Karpas-422 (cell line): ENCODE data around the gene SRP19. TPM values are rescaled to one million over a fixed set of nuclear protein-coding genes. Genes with fewer than 3 reads are reported as not detected.

Experiments used
- DNase-seq: peaks from one replicate; pipeline ENCODE4 v3.0.0-alpha.2; 2015
- H2AFZ ChIP-seq: fragments of 200-600 bp; sonication (generic); 2 replicates; pipeline ENCODE4 v1.6.1; 2014; ENCODE audit warnings: antibody characterized with exemption, low read length, mixed read lengths
- H3K27ac ChIP-seq: fragments of 200-600 bp; sonication (generic); 2 replicates; pipeline ENCODE4 v1.5.1; 2014; ENCODE audit warnings: mild to moderate bottlenecking, low read length, moderate library complexity
- H3K27me3 ChIP-seq: fragments of 200-600 bp; sonication (generic); 2 replicates; pipeline ENCODE4 v1.6.1; 2014; ENCODE audit warnings: low read length, mixed read lengths
- H3K36me3 ChIP-seq: fragments of 200-600 bp; sonication (generic); 2 replicates; pipeline ENCODE4 v1.6.1; 2014; ENCODE audit warnings: low read length, mixed read lengths; ENCODE audit not compliant: insufficient read depth
- H3K4me1 ChIP-seq: fragments of 200-600 bp; sonication (generic); 2 replicates; pipeline ENCODE4 v1.6.1; 2014; ENCODE audit warnings: mild to moderate bottlenecking, low read length, mixed read lengths
- H3K4me2 ChIP-seq: fragments of 200-600 bp; sonication (generic); 2 replicates; pipeline ENCODE4 v1.6.1; 2014; ENCODE audit warnings: low read length, low read depth, mild to moderate bottlenecking; ENCODE audit not compliant: poor library complexity, severe bottlenecking
- H3K4me3 ChIP-seq: fragments of 200-600 bp; sonication (generic); 2 replicates; pipeline ENCODE4 v1.5.1; 2014; ENCODE audit warnings: mild to moderate bottlenecking, antibody characterized with exemption, low read length, mixed read lengths
- H3K79me2 ChIP-seq: fragments of 200-600 bp; sonication (generic); 2 replicates; pipeline ENCODE4 v1.6.1; 2014; ENCODE audit warnings: mild to moderate bottlenecking, low read length, mixed read lengths
- H3K9ac ChIP-seq: fragments of 200-600 bp; sonication (generic); 2 replicates; pipeline ENCODE4 v1.6.0; 2014; ENCODE audit warnings: low read length
- H3K9me2 ChIP-seq: fragments of 200-600 bp; sonication (generic), shearing (Covaris generic); replicated peaks from 2 replicates; pipeline ENCODE4 v1.6.0; 2014; ENCODE audit warnings: mild to moderate bottlenecking, low read length, moderate library complexity; ENCODE audit not compliant: insufficient read depth
- H3K9me3 ChIP-seq: fragments of 300-700, 200-600 bp; sonication (generic); 2 replicates; pipeline ENCODE4 v1.6.1; 2014; ENCODE audit warnings: low read length, mixed read lengths
- H4K20me1 ChIP-seq: fragments of 200-600 bp; sonication (generic); 2 replicates; pipeline ENCODE4 v1.6.1; 2014; ENCODE audit warnings: mild to moderate bottlenecking, antibody characterized with exemption, low read length, low read depth; ENCODE audit not compliant: insufficient read depth
- total RNA-seq: library from RNA; depleted of rRNA; stranded (reverse); fragments of >200 nt; shearing (Covaris generic); gene quantifications from 2 replicates; pipeline ENCODE4 v1.2.3, GENCODE V29; 2014; ENCODE audit warnings: low replicate concordance

SRP19 gene
- total RNA-seq, 1 experiment from 2014 or later, result 72.7 TPM

DNA sequence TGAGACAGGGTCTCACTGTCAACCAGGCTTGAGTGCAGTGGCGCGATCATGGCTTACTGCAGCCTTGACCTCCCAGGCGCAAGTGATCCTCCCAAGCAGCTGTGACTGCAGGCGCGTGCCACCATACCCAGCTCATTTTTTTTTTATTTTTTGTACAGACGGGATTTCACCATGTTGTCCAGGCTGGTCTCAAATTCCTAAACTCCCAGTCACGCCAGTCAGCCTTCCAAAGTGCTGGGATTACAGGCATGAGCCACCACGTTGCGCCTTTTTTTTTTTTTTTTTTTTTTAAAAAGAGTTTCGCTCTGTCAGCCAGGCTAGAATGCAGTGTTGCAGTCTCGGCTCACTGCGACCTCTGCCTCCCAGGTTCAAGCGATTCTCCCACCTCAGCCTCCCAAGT, 27.1 kb upstream of the SRP19 start:
- Histone ChIP-seq H3K36me3 (peaks cover 69% of the 10 kb centered on the region), H3K4me1 (no peaks in the 10 kb centered on the region), H3K79me2 (peaks cover 17% of the 10 kb centered on the region; the same call in 1 of the 2 replicates), H3K4me2 (no peak overlapping the region), H3K9ac (no peak overlapping the region), H3K9me2 (no peaks in the 10 kb centered on the region), H2AFZ (no peak overlapping the region), H3K9me3 (no peaks in the 10 kb centered on the region), H3K27me3 (no peaks in the 10 kb centered on the region), H4K20me1 (no peaks in the 10 kb centered on the region), H3K27ac (no peak overlapping the region), H3K4me3 (no peak overlapping the region)
- DNase-seq, result no peak

DNA sequence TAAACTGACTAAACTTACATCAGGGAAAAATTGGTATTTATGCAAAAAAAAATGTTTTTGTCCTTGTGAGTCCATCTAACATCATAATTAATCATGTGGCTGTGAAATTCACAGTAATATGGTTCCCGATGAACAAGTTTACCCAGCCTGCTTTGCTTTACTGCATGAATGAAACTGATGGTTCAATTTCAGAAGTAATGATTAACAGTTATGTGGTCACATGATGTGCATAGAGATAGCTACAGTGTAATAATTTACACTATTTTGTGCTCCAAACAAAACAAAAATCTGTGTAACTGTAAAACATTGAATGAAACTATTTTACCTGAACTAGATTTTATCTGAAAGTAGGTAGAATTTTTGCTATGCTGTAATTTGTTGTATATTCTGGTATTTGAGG, 16.6 kb upstream of the SRP19 start:
- Histone ChIP-seq H4K20me1 (no peaks in the 10 kb centered on the region), H3K4me2 (no peak overlapping the region), H3K36me3 (peaks cover 32% of the 10 kb centered on the region; the same call in 1 of the 2 replicates), H3K4me1 (peaks cover 62% of the 10 kb centered on the region), H3K27me3 (no peaks in the 10 kb centered on the region), H3K79me2 (no peaks in the 10 kb centered on the region; the same call in 1 of the 2 replicates), H3K27ac (peak overlapping the region; percentile 78), H3K9me2 (no peaks in the 10 kb centered on the region), H2AFZ (no peak overlapping the region), H3K9ac (no peak overlapping the region), H3K4me3 (no peak overlapping the region), H3K9me3 (no peaks in the 10 kb centered on the region)
- no peak for DNase-seq

DNA sequence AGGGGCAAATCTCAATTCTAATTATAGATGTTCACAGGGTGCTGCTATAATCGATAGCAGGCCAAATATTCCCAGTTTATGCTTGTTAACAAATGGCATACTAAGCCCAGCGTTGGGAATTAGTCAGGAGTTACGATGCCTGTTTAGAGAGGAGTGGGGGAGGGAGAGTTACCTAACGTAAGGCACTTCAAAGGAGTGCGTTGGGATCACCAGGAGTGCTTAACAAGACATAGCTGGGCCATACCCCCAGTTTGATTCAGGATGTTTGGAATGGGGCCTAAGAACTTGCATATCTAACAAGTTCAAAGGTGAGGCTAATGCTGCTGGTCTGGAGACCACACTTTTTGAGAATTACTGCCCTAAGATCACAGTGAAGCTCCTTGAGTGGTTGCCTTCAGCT, 14.5 kb upstream of the SRP19 start:
- no peaks in the 10 kb centered on the region for H3K9me2 ChIP-seq
- peaks cover 67% of the 10 kb centered on the region for H3K4me1 ChIP-seq

DNA sequence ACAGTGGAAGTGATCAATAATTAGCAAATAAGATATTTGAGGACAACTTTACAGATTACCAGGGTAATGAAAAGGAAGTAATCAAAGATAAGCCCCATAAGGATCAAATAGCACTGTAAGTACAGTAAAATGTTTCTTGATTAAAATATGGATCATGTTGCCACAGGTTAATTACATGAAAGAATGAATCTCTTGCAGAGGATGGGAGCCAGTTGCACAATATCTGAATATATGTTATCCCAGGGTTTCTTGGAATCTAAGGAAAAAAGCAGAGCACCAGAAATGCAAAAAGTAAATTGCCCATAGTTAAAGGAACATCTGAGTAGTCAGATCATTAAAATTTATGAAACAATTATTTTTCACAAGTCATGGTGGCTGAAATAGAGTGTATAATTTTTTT, 13.8 kb upstream of the SRP19 start:
- Histone ChIP-seq H3K9me2 (no peaks in the 10 kb centered on the region), H3K4me3 (no peak overlapping the region), H3K79me2 (no peaks in the 10 kb centered on the region), H3K4me1 (peaks cover 67% of the 10 kb centered on the region), H2AFZ (no peak overlapping the region), H3K36me3 (peaks cover 15% of the 10 kb centered on the region; the same call in 1 of the 2 replicates), H3K9me3 (no peaks in the 10 kb centered on the region), H4K20me1 (no peaks in the 10 kb centered on the region), H3K4me2 (peak overlapping the region; percentile 49), H3K9ac (0 out of 2 replicates have a peak overlapping the region, but pooled peaks have one; percentile 4), H3K27me3 (no peaks in the 10 kb centered on the region), H3K27ac (peak overlapping the region; percentile 78)
- no peak for DNase-seq

More for the DNA sequence above, 14.5 kb upstream of the SRP19 start:
- Histone ChIP-seq H3K4me3 (no peak overlapping the region), H3K27ac (peak overlapping the region; percentile 78), H3K36me3 (peaks cover 20% of the 10 kb centered on the region; the same call in 1 of the 2 replicates), H2AFZ (no peak overlapping the region), H3K79me2 (no peaks in the 10 kb centered on the region), H4K20me1 (no peaks in the 10 kb centered on the region), H3K4me2 (peak overlapping the region; percentile 49), H3K9me3 (no peaks in the 10 kb centered on the region), H3K9ac (peak overlapping the region; percentile 4; the same call in 1 of the 2 replicates), H3K27me3 (no peaks in the 10 kb centered on the region)
- DNase-seq, result no peak

DNA sequence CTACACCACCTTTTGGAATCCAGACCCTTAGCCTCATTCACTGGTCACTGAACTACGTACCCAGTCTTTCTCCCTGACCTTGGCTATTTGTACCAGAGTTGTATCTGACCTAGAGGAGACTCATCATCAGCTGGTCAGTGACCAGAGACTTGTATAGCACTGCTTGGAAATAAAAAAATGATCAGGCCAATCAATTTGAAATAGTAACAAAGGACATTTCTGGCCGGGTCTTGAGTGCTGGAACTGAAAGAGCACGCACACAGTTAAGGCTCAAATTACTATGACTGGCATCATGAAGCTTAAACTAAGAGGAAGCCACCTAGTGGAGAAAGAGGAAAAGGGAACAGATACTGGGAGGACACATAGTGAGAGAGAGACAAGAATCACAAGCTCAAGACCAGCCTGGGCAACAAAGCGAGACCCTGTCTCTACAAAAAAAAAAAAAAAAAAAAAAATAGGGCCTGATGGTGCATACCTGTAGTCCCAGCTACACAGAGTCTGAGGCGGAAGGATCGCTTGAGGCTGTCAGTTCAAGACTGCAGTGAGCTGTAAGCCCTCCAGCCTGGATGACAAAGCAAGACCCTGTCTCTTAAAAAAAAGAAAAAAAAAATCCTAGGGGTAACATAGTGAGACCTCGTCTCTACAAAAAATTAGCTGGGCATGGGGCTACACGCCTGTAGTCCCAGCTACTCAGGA, 12.8 kb upstream of the SRP19 start:
- Histone ChIP-seq H3K4me2 (peak overlapping the region; percentile 49), H3K27me3 (no peaks in the 10 kb centered on the region), H2AFZ (no peak overlapping the region), H3K9me2 (no peaks in the 10 kb centered on the region), H3K36me3 (peaks cover 6% of the 10 kb centered on the region; the same call in 1 of the 2 replicates), H4K20me1 (no peaks in the 10 kb centered on the region), H3K4me3 (peak overlapping the region; percentile 31; the same call in 1 of the 2 replicates), H3K27ac (peak overlapping the region; percentile 78), H3K4me1 (peaks cover 63% of the 10 kb centered on the region), H3K79me2 (no peaks in the 10 kb centered on the region), H3K9me3 (no peaks in the 10 kb centered on the region), H3K9ac (0 out of 2 replicates have a peak overlapping the region, but pooled peaks have one; percentile 18)
- DNase-seq, result peak; percentile 94

DNA sequence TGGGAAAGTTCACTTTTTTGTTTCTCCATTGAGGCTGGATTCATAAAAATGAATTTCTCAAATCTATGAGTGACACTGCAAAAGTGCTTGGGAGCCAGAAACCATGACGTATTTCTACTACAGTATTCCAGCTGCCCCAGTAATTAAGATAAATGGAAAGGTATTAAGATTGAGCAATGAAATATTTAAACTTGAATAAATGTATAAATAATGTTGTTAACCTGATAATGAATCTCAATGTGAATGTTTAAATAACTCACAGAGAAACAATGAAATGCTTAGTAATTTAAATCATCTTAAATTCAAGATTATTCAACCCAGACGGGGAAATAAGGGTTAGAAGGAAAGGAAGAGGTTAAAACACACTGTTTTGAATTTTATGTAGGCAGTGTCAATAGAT, 11.2 kb upstream of the SRP19 start:
- H3K36me3 ChIP-seq, result no peaks in the 10 kb centered on the region
- H3K27me3 ChIP-seq, result no peaks in the 10 kb centered on the region
- H3K4me1 ChIP-seq, result peaks cover 46% of the 10 kb centered on the region
- H3K79me2 ChIP-seq, result no peaks in the 10 kb centered on the region
- H3K4me2 ChIP-seq, result no peak overlapping the region
- no peak overlapping the region for H3K9ac ChIP-seq
- peaks cover 7% of the 10 kb centered on the region for H3K9me3 ChIP-seq
- peak overlapping the region; percentile 17; the same call in 1 of the 2 replicates for H3K27ac ChIP-seq
- H3K4me3 ChIP-seq, result no peak overlapping the region
- no peaks in the 10 kb centered on the region for H4K20me1 ChIP-seq
- no peak overlapping the region for H2AFZ ChIP-seq
- H3K9me2 ChIP-seq, result no peaks in the 10 kb centered on the region
- no peak for DNase-seq

DNA sequence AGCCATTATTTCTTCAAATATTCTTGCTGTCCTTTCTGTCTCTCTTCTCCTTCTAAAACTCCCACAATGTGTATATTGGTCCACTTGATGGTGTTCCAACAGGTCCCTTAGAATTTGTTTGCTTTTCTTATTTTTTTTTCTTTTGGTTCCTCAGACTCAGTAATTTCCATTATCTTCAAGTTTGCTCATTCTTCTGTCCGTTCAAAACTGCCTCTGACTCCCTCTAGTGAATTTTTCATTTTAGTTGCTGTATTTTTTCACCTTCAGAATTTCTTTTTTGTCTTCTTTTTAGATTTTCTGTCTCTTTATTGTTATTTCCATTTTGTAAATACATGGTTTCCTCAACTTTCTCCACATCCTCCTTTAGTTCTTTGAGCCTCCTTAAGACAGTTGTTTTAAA, 6.4 kb upstream of the SRP19 start:
- no peak overlapping the region for H3K4me2 ChIP-seq
- no peak overlapping the region for H3K9ac ChIP-seq
- H3K4me3 ChIP-seq, result no peak overlapping the region

DNA sequence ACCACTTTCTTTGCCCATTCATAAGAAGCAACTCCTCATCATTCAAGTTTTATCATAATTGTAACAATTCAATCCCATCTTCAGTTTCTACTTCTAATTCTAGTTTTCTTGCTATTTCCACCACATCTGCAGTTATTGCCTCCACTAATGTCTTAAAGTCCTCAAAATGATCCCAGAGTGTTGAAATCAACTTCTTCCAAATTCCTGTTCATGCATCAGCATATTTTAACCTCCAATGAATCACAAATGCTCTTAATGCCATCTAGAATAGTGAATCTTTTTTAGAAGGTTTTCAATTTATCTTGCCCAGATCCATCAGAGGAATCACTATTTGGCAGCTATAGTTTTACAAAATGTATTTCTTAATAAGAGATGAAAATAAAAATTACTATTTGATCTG, 3.2 kb upstream of the SRP19 start:
- H3K9me3 ChIP-seq, result peaks cover 9% of the 10 kb centered on the region
- H3K27me3 ChIP-seq, result no peaks in the 10 kb centered on the region
- no peak for DNase-seq
- peaks cover 18% of the 10 kb centered on the region for H3K79me2 ChIP-seq
- H3K4me1 ChIP-seq, result peaks cover 18% of the 10 kb centered on the region
- H3K9me2 ChIP-seq, result no peaks in the 10 kb centered on the region
- H2AFZ ChIP-seq, result no peak overlapping the region
- H3K36me3 ChIP-seq, result peaks cover 5% of the 10 kb centered on the region; the same call in 1 of the 2 replicates
- peaks cover 13% of the 10 kb centered on the region; the same call in 1 of the 2 replicates for H4K20me1 ChIP-seq
- H3K4me3 ChIP-seq, result no peak overlapping the region
- H3K9ac ChIP-seq, result no peak overlapping the region
- no peak overlapping the region for H3K27ac ChIP-seq
- H3K4me2 ChIP-seq, result no peak overlapping the region

More for the DNA sequence above, 6.4 kb upstream of the SRP19 start:
- Histone ChIP-seq H3K9me3 (peaks cover 9% of the 10 kb centered on the region), H2AFZ (no peak overlapping the region), H3K79me2 (no peaks in the 10 kb centered on the region), H3K9me2 (no peaks in the 10 kb centered on the region), H3K36me3 (no peaks in the 10 kb centered on the region), H3K27me3 (no peaks in the 10 kb centered on the region), H4K20me1 (no peaks in the 10 kb centered on the region), H3K4me1 (peaks cover 3% of the 10 kb centered on the region), H3K27ac (no peak overlapping the region)
- DNase-seq, result no peak
